Heart right ventricle (tissue), 16 donors: ENCODE measurements around the gene MGA. TPM values are rescaled to one million over a fixed set of nuclear protein-coding genes. Genes with fewer than 3 reads are reported as not detected.
A peak's percentile ranks its signal among the peaks of the same experiment; 100 is the strongest.

Experiments used
- ATAC-seq, 8 donors: fragments of 200-7000 bp; cut with Tn5 transposase; one replicate each; pipeline ENCODE4 v1.9.1; 2020; ENCODE audit warnings: mild to moderate bottlenecking in 8 of 8, moderate library complexity in 8 of 8, moderate number of reproducible peaks in 1 of 8
- DNase-seq, 2 donors: peaks; one replicate each; pipeline ENCODE4 v3.0.0-alpha.2; 2020
- H3K27ac ChIP-seq, 10 donors: fragments of 200-600 bp; sonication (generic) in 2 of 10; one replicate each; pipeline versions ENCODE4 v1.5.0 to v1.8.0; 2020 to 2022; ENCODE audit warnings: mild to moderate bottlenecking in 3 of 10
- H3K27me3 ChIP-seq, 7 donors: fragments of 200-600 bp; one replicate each; pipeline ENCODE4 v1.8.0; 2021 to 2022; ENCODE audit warnings: mild to moderate bottlenecking in 2 of 7
- H3K36me3 ChIP-seq, 9 donors: fragments of 200-600 bp; sonication (generic) in 1 of 9; one replicate each; pipeline versions ENCODE4 v1.5.0 to v1.8.0; 2020 to 2022; ENCODE audit warnings: mild to moderate bottlenecking in 2 of 9
- H3K4me1 ChIP-seq, 9 donors: fragments of 200-600 bp; sonication (generic) in 1 of 9; one replicate each; pipeline versions ENCODE4 v1.5.0 to v1.8.0; 2020 to 2022; ENCODE audit warnings: mild to moderate bottlenecking in 4 of 9
- H3K4me3 ChIP-seq, 10 donors: fragments of 200-600 bp; sonication (generic) in 2 of 10; one replicate each; pipeline versions ENCODE4 v1.5.0 to v1.8.0; 2020 to 2022; ENCODE audit warnings: mild to moderate bottlenecking in 7 of 10, moderate library complexity in 2 of 10
- H3K9me3 ChIP-seq, 11 donors: fragments of 200-600 bp in 10 of 11; sonication (generic) in 2 of 11; one replicate each; pipeline versions ENCODE4 v1.5.0 to v1.8.0; 2013 to 2022; ENCODE audit warnings: mild to moderate bottlenecking in 2 of 11, control low read depth in 1 of 11, moderate library complexity in 1 of 11
- CTCF ChIP-seq, 9 donors: fragments of 200-600 bp; sonication (generic) in 2 of 9; IDR thresholded peaks; one replicate each; pipeline versions ENCODE4 v1.5.0 to v1.8.0; 2021 to 2022; ENCODE audit warnings: antibody characterized with exemption in 9 of 9, mild to moderate bottlenecking in 5 of 9, moderate library complexity in 1 of 9
- WGBS, 2 donors: extraction: QIAGEN DNeasy Blood & Tissue Kit; methylation state at CpG; one replicate each; pipeline ENCODE4 v1.1.7; 2013; ENCODE audit warnings: inconsistent platforms in 1 of 2; 5-methylcytosine and 5-hydroxymethylcytosine counted together
- intact Hi-C, 10 donors: fragments of 100-400 bp; cut with DNase I; formaldehyde crosslinking; loops; one replicate each; pipeline versions ENCODE4 v1.11.1 to v1.14.2; 2022
- polyA plus RNA-seq, 2 donors: library from polyadenylated mRNA; stranded (reverse); fragments of 200-250 nt; gene quantifications; one replicate each; pipeline ENCODE4 v1.2.3, GENCODE V29; 2013
- total RNA-seq, 10 donors: library from RNA; stranded (reverse); fragmentation: NEBNext Ultra II Directional in 3 of 10; extraction: Animal tissue kit (Norgen Biotek cat#: 25700) in 3 of 10; gene quantifications; one replicate each; pipeline versions ENCODE4 v1.2.1 to v1.2.4, GENCODE V29; 2021 to 2023
- donor health status: Arrhythmogenic right ventricular cardiomyopathy.
- donor health status: ischemic (EF 13 %, LVEDD 7.1; RV severe dilation, severe dysfunction).
- donor health status: healthy with polysubstance abuse.
- donor health status: DM: no; HTN: yes; CAD: no.
- donor health status: DM: no; HTN: no; CAD: no.
- donor health status: ischemic (EF 25% LVEDD 6.9; RV normal size, moderate dysfunction).
- donor health status: ischemic (EF 25% LVEDD 5.7; RV mildly dilated, moderate dysfunction).
- donor health status: healthy.
- donor health status: DM: yes; HTN: yes; CAD: no.
- donor health status: Ischemic cardiomyopathy.
- donor health status: ischemic (EF 35%, LVEDD 5.7; RV mildly dilated, moderate dysfunction).
- donor health status: nonischemic (EF 11% LVEDD 7.7; RV severe dilation, severe dysfunction).
- donor health status: DM: yes; HTN: yes; CAD: no.
- donor health status: PGD.
- donor health status: ischemic (EF 29% LVEDD 5.4; RV normal size, mild dysfunction).
- donor health status: nonischemic (EF 23%, LVEDD 6.1; RV moderate dilation, normal function).

The MGA gene
- total and polyA plus RNA-seq, 12 donors = 1.6 to 45.3 (median 34.4) TPM

DNA sequence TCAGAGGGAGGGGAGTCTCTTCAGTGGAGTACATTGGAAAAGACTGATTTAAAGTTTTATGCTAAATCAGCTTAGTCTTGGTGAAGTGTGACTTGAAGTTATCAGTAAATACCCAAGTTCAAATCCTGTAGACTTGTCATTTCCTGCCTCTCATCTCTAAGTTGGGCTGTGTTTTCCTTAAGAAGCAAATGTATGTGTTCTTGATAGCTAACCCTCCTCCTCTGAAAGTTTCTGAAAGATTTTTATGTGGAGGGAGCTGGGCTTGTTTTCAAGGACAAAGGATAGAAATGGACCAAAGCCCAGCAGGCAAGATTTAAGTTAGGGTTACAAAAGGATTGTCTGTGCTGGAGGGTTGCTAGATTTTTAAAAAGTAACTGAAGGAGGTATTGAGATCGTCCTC, 118.3 kb downstream of the MGA start:
- no peak overlapping the region for H3K27ac ChIP-seq
- no peak for TF ChIP-seq CTCF (IDR thresholded peaks at IDR 0.05)
- H3K27me3 ChIP-seq = no peaks in the 10 kb centered on the region
- peaks cover 10 to 67% (median 50%) of the 10 kb centered on the region in 9 donors for H3K4me1 ChIP-seq
- peaks cover 0 to 3% (median 0%) of the 10 kb centered on the region in 9 donors for H3K36me3 ChIP-seq
- DNase-seq (no peak), ATAC-seq (no peak)
- intact Hi-C loops = loop anchor here in 1 of 10 donors (10.0 kb wide), 2 partner anchors 116 to 196 kb away; partner anchors contain the start of genes EHD4 and SPTBN5
- 85 to 91% methylated on average over 1 of the region's 1 CpG for WGBS, 2 donors
- H3K9me3 ChIP-seq = no peaks in the 10 kb centered on the region
- H3K4me3 ChIP-seq = no peak overlapping the region

DNA sequence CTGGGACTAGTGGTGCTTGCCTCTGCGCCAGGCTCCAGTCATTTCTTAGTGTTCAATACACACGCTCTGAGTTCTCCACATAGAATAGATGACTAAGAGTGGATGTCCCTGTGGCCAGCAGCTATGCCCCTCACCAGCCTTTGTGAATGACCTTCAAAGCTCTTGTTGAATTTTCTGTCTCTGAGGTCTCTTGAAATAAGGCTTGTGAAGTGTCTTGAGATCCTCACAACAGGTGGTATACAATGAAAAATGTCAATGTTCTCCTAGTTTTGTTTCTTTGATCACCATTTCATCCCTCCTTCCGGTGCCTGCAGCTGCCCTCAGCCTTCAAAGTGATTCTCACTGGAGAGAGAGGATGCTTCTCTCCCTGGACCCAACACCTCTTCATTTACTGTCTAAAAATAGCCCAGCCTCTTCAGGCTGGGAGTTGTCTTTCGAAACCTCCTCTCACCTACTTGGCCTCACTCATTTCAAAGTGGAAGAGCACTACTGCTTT, 119.5 kb downstream of the MGA start:
- Histone ChIP-seq H3K36me3 (peaks cover 0 to 3% (median 0%) of the 10 kb centered on the region in 9 donors), H3K9me3 (no peaks in the 10 kb centered on the region), H3K27ac (peak overlapping the region in 5 of 10 donors; percentile 2 to 45 (median 27)), H3K27me3 (no peaks in the 10 kb centered on the region), H3K4me3 (no peak overlapping the region), H3K4me1 (peaks cover 6 to 63% (median 46%) of the 10 kb centered on the region in 9 donors)
- ATAC-seq (peak in 5 of 8 donors; percentile 40 to 78 (median 77)), DNase-seq (no peak)
- intact Hi-C loops = loop anchor here in 1 of 10 donors (10.0 kb wide), 2 partner anchors 115 to 195 kb away; partner anchors contain the start of genes EHD4 and SPTBN5
- no peak for TF ChIP-seq CTCF (IDR thresholded peaks at IDR 0.05)
- WGBS, 2 donors = 64 to 67% methylated on average over 4 of the region's 4 CpGs

DNA sequence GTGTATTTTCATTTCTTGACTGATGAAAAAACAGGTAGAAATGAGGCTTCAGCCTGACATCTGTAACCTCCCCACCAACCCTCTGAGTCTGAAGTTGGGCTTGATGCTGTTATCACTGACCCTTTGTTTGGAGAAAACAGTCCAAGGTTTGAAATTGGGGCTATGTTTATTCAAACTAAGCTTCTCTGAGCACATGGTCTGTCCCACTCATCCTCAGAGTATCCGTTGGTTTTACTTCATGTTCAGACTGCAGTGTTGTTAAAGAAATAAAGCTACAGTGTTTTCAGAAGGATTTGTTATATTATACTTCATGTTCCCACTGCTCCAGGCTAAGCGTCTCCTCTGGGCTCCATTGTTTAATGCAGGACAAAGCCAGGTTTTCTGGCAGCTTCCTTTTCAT, 120.1 kb downstream of the MGA start:
- Histone ChIP-seq H3K27ac (peak overlapping the region in 5 of 10 donors; percentile 2 to 45 (median 27)), H3K9me3 (no peaks in the 10 kb centered on the region), H3K4me3 (no peak overlapping the region), H3K36me3 (peaks cover 0 to 3% (median 0%) of the 10 kb centered on the region in 9 donors), H3K4me1 (peaks cover 5 to 57% (median 43%) of the 10 kb centered on the region in 9 donors), H3K27me3 (no peaks in the 10 kb centered on the region)
- no peak for TF ChIP-seq CTCF (IDR thresholded peaks at IDR 0.05)
- intact Hi-C loops = no loop called here
- ATAC-seq (peak in 1 of 8 donors; percentile 14), DNase-seq (no peak)
- WGBS, 2 donors = 49 to 51% methylated on average over 2 of the region's 2 CpGs

- Histone ChIP-seq H3K9me3 (no peaks in the 10 kb centered on the region), H3K4me3 (no peak overlapping the region), H3K4me1 (peaks cover 0 to 52% (median 38%) of the 10 kb centered on the region in 9 donors), H3K27ac (peak overlapping the region in 2 of 10 donors; percentile 2 to 45), H3K27me3 (no peaks in the 10 kb centered on the region), H3K36me3 (peaks cover 0 to 3% (median 0%) of the 10 kb centered on the region in 9 donors)
- 47 to 66% methylated on average over 1 of the region's 1 CpG for WGBS, 2 donors
- no peak for TF ChIP-seq CTCF (IDR thresholded peaks at IDR 0.05)
- DNase-seq (no peak), ATAC-seq (no peak)
- intact Hi-C loops = no loop called here
Observed at GRCh38 chr15:41780727-41781126, 120.5 kb downstream of the MGA start.
